ENCODE results near the gene ATAD3A. TPM values are rescaled to one million over a fixed set of nuclear protein-coding genes. Genes with fewer than 3 reads are reported as not detected.

Gene ATAD3A
- total and polyA plus RNA-seq, 2 donors = 7.1 to 18.8 TPM

GRCh38 chr1:1535201-1536018 is 23.4 kb downstream of the ATAD3A start:
- DNase-seq (ENCODE audit: extremely low spot score) = no peak
- Histone ChIP-seq H3K4me1 (ENCODE audit: insufficient read depth) (no peaks in the 10 kb centered on the region), H3K36me3 (ENCODE audit: insufficient read depth) (no peaks in the 10 kb centered on the region), H3K27ac (ENCODE audit: low read depth) (no peak overlapping the region), H3K4me3 (ENCODE audit: low read depth, low read length) (no peak overlapping the region)
- 93% methylated on average over 66 of the region's 66 CpGs for WGBS

GRCh38 chr1:1536019-1536937 is 24.3 kb downstream of the ATAD3A start:
- Histone ChIP-seq H3K27ac (ENCODE audit: low read depth) (no peak overlapping the region), H3K36me3 (ENCODE audit: insufficient read depth) (no peaks in the 10 kb centered on the region), H3K4me1 (ENCODE audit: insufficient read depth) (no peaks in the 10 kb centered on the region), H3K4me3 (ENCODE audit: low read depth, low read length) (no peak overlapping the region)
- 86% methylated on average over 48 of the region's 48 CpGs for WGBS
- no peak for DNase-seq (ENCODE audit: extremely low spot score)

GRCh38 chr1:1536938-1537546 is 25.1 kb downstream of the ATAD3A start:
- WGBS = 91% methylated on average over 15 of the region's 15 CpGs
- DNase-seq (ENCODE audit: extremely low spot score) = no peak
- H3K4me3 ChIP-seq (ENCODE audit: low read depth, low read length) = no peak overlapping the region
- no peaks in the 10 kb centered on the region for H3K36me3 ChIP-seq (ENCODE audit: insufficient read depth)
- no peaks in the 10 kb centered on the region for H3K4me1 ChIP-seq (ENCODE audit: insufficient read depth)
- no peak overlapping the region for H3K27ac ChIP-seq (ENCODE audit: low read depth)

GRCh38 chr1:1537626-1538250 is 25.8 kb downstream of the ATAD3A start:
- Histone ChIP-seq H3K4me1 (ENCODE audit: insufficient read depth) (no peaks in the 10 kb centered on the region), H3K36me3 (ENCODE audit: insufficient read depth) (no peaks in the 10 kb centered on the region), H3K27ac (ENCODE audit: low read depth) (no peak overlapping the region), H3K4me3 (ENCODE audit: low read depth, low read length) (no peak overlapping the region)
- no peak for DNase-seq (ENCODE audit: extremely low spot score)
- WGBS = 93% methylated on average over 32 of the region's 32 CpGs

- Histone ChIP-seq H3K4me3 (ENCODE audit: low read depth, low read length) (no peak overlapping the region), H3K36me3 (ENCODE audit: insufficient read depth) (no peaks in the 10 kb centered on the region), H3K4me1 (ENCODE audit: insufficient read depth) (no peaks in the 10 kb centered on the region), H3K27ac (ENCODE audit: low read depth) (no peak overlapping the region)
- WGBS = 92% methylated on average over 23 of the region's 23 CpGs
- DNase-seq (ENCODE audit: extremely low spot score) = no peak
Observed at GRCh38 chr1:1538334-1538733, 26.4 kb downstream of the ATAD3A start.

GRCh38 chr1:1538989-1539309 is 27.0 kb downstream of the ATAD3A start:
- no peaks in the 10 kb centered on the region for H3K4me1 ChIP-seq (ENCODE audit: insufficient read depth)
- H3K36me3 ChIP-seq (ENCODE audit: insufficient read depth) = no peaks in the 10 kb centered on the region
- H3K4me3 ChIP-seq (ENCODE audit: low read depth, low read length) = no peak overlapping the region
- no peak for DNase-seq (ENCODE audit: extremely low spot score)
- 81% methylated on average over 18 of the region's 18 CpGs for WGBS
- no peak overlapping the region for H3K27ac ChIP-seq (ENCODE audit: low read depth)

- no peak for DNase-seq (ENCODE audit: extremely low spot score)
- H3K36me3 ChIP-seq (ENCODE audit: insufficient read depth) = no peaks in the 10 kb centered on the region
- WGBS = 12% methylated on average over 66 of the region's 66 CpGs
- peak overlapping the region; percentile 71 for H3K4me3 ChIP-seq (ENCODE audit: low read depth, low read length)
- no peak overlapping the region for H3K27ac ChIP-seq (ENCODE audit: low read depth)
- H3K4me1 ChIP-seq (ENCODE audit: insufficient read depth) = no peaks in the 10 kb centered on the region
Observed at GRCh38 chr1:1539310-1540089, 27.5 kb downstream of the ATAD3A start.

GRCh38 chr1:1540090-1540817 is 28.3 kb downstream of the ATAD3A start, which contains the start of gene TMEM240:
TSS of gene TMEM240 (minus strand) at chr1:1540624. CDS start at chr1:1540346, 278 bp downstream.
- H3K4me1 ChIP-seq (ENCODE audit: insufficient read depth) = no peaks in the 10 kb centered on the region
- peak within 1 kb of the TSS; percentile 71 for H3K4me3 ChIP-seq (ENCODE audit: low read depth, low read length)
- H3K27ac ChIP-seq (ENCODE audit: low read depth) = peak within 1 kb of the TSS; percentile 25
- under 1% methylated on average over 89 of the region's 100 CpGs for WGBS
- peak; percentile 20 for DNase-seq (ENCODE audit: extremely low spot score)
- no peaks in the 10 kb centered on the region for H3K36me3 ChIP-seq (ENCODE audit: insufficient read depth)

GRCh38 chr1:1540818-1541628 is 29.1 kb downstream of the ATAD3A start:
- 52% methylated on average over 53 of the region's 53 CpGs for WGBS
- peak overlapping the region; percentile 71 for H3K4me3 ChIP-seq (ENCODE audit: low read depth, low read length)
- H3K36me3 ChIP-seq (ENCODE audit: insufficient read depth) = no peaks in the 10 kb centered on the region
- H3K27ac ChIP-seq (ENCODE audit: low read depth) = peak overlapping the region; percentile 25
- DNase-seq (ENCODE audit: extremely low spot score) = no peak
- H3K4me1 ChIP-seq (ENCODE audit: insufficient read depth) = no peaks in the 10 kb centered on the region

- WGBS = 87% methylated on average over 37 of the region's 37 CpGs
- Histone ChIP-seq H3K36me3 (ENCODE audit: insufficient read depth) (no peaks in the 10 kb centered on the region), H3K4me3 (ENCODE audit: low read depth, low read length) (no peak overlapping the region), H3K4me1 (ENCODE audit: insufficient read depth) (no peaks in the 10 kb centered on the region), H3K27ac (ENCODE audit: low read depth) (no peak overlapping the region)
- DNase-seq (ENCODE audit: extremely low spot score) = no peak
Observed at GRCh38 chr1:1541956-1542765, 30.2 kb downstream of the ATAD3A start.
